Measurements from ENCODE around the gene KIAA1755. TPM values are rescaled to one million over a fixed set of nuclear protein-coding genes. Genes with fewer than 3 reads are reported as not detected.

The KIAA1755 gene
- total and polyA plus RNA-seq, 10 of the 15 experiments (the other 5 are each of a cell fraction or from before 2014, with no cell fraction given), result not detected

- no peak for TF ChIP-seq BCLAF1 (IDR thresholded peaks at IDR 0.05)
- no peak for TF ChIP-seq ZNF592 (IDR thresholded peaks at IDR 0.05)
- TF ChIP-seq SIN3A (IDR thresholded peaks at IDR 0.05; ENCODE audit: low read depth, low read length), result no peak
- no peak for TF ChIP-seq SP1 (IDR thresholded peaks at IDR 0.05; ENCODE audit: low read depth, low read length)
- TF ChIP-seq GABPA (IDR thresholded peaks at IDR 0.05; ENCODE audit: low read depth), result no peak
- TF ChIP-seq RAD51 (IDR thresholded peaks at IDR 0.05), result no peak
- TF ChIP-seq SMARCA5 (IDR thresholded peaks at IDR 0.05), result no peak
- no peak for TF ChIP-seq HDAC6 (IDR thresholded peaks at IDR 0.05; ENCODE audit: unreplicated experiment)
- no peak for TF ChIP-seq ZSCAN29 (IDR thresholded peaks at IDR 0.05)
Measured at GRCh38 chr20:38222923-38223742, 37.4 kb downstream of the KIAA1755 start (continued).

All from GM12878 (cell line).